HG02840 (cell line): ENCODE data around the gene INTS11.

ENCODE experiments used
- ATAC-seq: cut with Tn5 transposase; IDR thresholded peaks from one replicate; pipeline ENCODE4 v1.9.1; 2021; ENCODE audit warnings: mild to moderate bottlenecking, moderate library complexity, moderate number of reproducible peaks; ENCODE audit not compliant: unreplicated experiment, low FRiP score

Gene INTS11

GRCh38 chr1:1358433-1359271 lies 34.2 kb upstream of the INTS11 start, which contains the start of gene MXRA8:
TSS of gene MXRA8 (minus strand) at chr1:1358555. CDS start at chr1:1358504, 51 bp downstream.
- ATAC-seq = no peak

- ATAC-seq = no peak
These were observed 33.5 kb upstream of the INTS11 start for GRCh38 chr1:1357871-1358432.

- ATAC-seq = no peak
These were observed 32.4 kb upstream of the INTS11 start for GRCh38 chr1:1356796-1357401.

GRCh38 chr1:1356166-1356795 lies 31.8 kb upstream of the INTS11 start:
- ATAC-seq = no peak

- no peak for ATAC-seq
These were observed 31.0 kb upstream of the INTS11 start for GRCh38 chr1:1355416-1355815.

GRCh38 chr1:1354271-1355247 lies 30.1 kb upstream of the INTS11 start:
- no peak for ATAC-seq

- ATAC-seq = no peak
These were observed 29.1 kb upstream of the INTS11 start for GRCh38 chr1:1353389-1354151.

- ATAC-seq = no peak
These were observed 28.4 kb upstream of the INTS11 start for GRCh38 chr1:1352786-1353388.

- no peak for ATAC-seq
These were observed 27.3 kb upstream of the INTS11 start for GRCh38 chr1:1351511-1352427.

- peak; percentile 44 for ATAC-seq
These were observed 25.0 kb upstream of the INTS11 start, which contains the start of gene DVL1 for GRCh38 chr1:1349256-1350012. TSS of gene DVL1 (minus strand) at chr1:1349418. CDS start at chr1:1349065, 353 bp downstream.

GRCh38 chr1:1348420-1349255 lies 24.2 kb upstream of the INTS11 start:
- peak; percentile 31 for ATAC-seq

- ATAC-seq = no peak
These were observed 23.4 kb upstream of the INTS11 start for GRCh38 chr1:1347663-1348419.

- ATAC-seq = no peak
These were observed 22.7 kb upstream of the INTS11 start for GRCh38 chr1:1347026-1347595.

- no peak for ATAC-seq
These were observed 22.0 kb upstream of the INTS11 start for GRCh38 chr1:1346501-1346890.

- ATAC-seq = no peak
These were observed 21.5 kb upstream of the INTS11 start for GRCh38 chr1:1345860-1346500.
